ENCODE data around the gene LHX1.

- TF ChIP-seq NR2C2 (IDR thresholded peaks at IDR 0.05; ENCODE audit: borderline replicate concordance, control insufficient read depth, insufficient read length, low read depth) (no peak), ELK1 (IDR thresholded peaks at IDR 0.05; ENCODE audit: low read depth, low read length) (no peak), RCOR1 (conservative IDR thresholded peaks at IDR 0.05; ENCODE audit: low read depth, low read length) (no peak)
These were observed 37.1 kb upstream of the LHX1 start for GRCh38 chr17:36900160-36900512.

All from GM12878 (cell line).